NT2/D1 (cell line): Measurements from ENCODE around the gene IQGAP3.

Source experiments
- DNase-seq: peaks from one replicate; pipeline ENCODE4 v3.0.0-alpha.2; 2011; ENCODE audit warnings: low read depth, low spot score
- H3K27me3 ChIP-seq: 2 replicates; pipeline ENCODE4 v1.6.0; 2011; ENCODE audit warnings: mild to moderate bottlenecking; ENCODE audit not compliant: insufficient read length, insufficient read depth
- H3K36me3 ChIP-seq: 2 replicates; pipeline ENCODE4 v1.6.1; 2011; ENCODE audit warnings: mild to moderate bottlenecking, low read length, mixed read lengths; ENCODE audit not compliant: insufficient read depth, insufficient read length
- H3K4me1 ChIP-seq: 2 replicates; pipeline ENCODE4 v1.5.1; 2011; ENCODE audit not compliant: insufficient read depth, insufficient read length
- H3K4me3 ChIP-seq: 2 replicates; pipeline ENCODE4 v1.5.1; 2011; ENCODE audit warnings: low read depth; ENCODE audit not compliant: insufficient read length
- H3K9ac ChIP-seq: 2 replicates; pipeline ENCODE4 v1.6.0; 2011; ENCODE audit warnings: low read depth; ENCODE audit not compliant: insufficient read length
- H3K9me3 ChIP-seq: 2 replicates; pipeline ENCODE4 v1.5.1; 2011; ENCODE audit warnings: mild to moderate bottlenecking, low read length; ENCODE audit not compliant: insufficient read depth
- SUZ12 ChIP-seq: IDR thresholded peaks from 2 replicates; pipeline ENCODE4 v1.6.1; 2011; ENCODE audit not compliant: insufficient read length, insufficient read depth; ENCODE audit errors: extremely low read depth
- YY1 ChIP-seq: IDR thresholded peaks from 2 replicates; pipeline ENCODE4 v1.6.1; 2011; ENCODE audit not compliant: insufficient read length, insufficient read depth
- ZNF274 ChIP-seq: IDR thresholded peaks from 2 replicates; pipeline ENCODE4 v1.6.1; 2011; ENCODE audit warnings: mild to moderate bottlenecking, low read depth, low read length

Gene IQGAP3

GRCh38 chr1:156494309-156494895 lies 78.0 kb downstream of the IQGAP3 start:
- no peaks in the 10 kb centered on the region for H3K27me3 ChIP-seq
- no peak for TF ChIP-seq SUZ12
- no peak for TF ChIP-seq YY1
- TF ChIP-seq ZNF274 = no peak
- no peaks in the 10 kb centered on the region for H3K9me3 ChIP-seq
- no peak overlapping the region for H3K9ac ChIP-seq
- H3K36me3 ChIP-seq = peaks cover 12% of the 10 kb centered on the region
- peaks cover 64% of the 10 kb centered on the region for H3K4me1 ChIP-seq
- DNase-seq = no peak
- no peak overlapping the region for H3K4me3 ChIP-seq

GRCh38 chr1:156493742-156494141 lies 78.6 kb downstream of the IQGAP3 start:
- no peak overlapping the region for H3K4me3 ChIP-seq
- no peaks in the 10 kb centered on the region for H3K27me3 ChIP-seq
- DNase-seq = no peak
- H3K36me3 ChIP-seq = peaks cover 12% of the 10 kb centered on the region
- TF ChIP-seq ZNF274 (no peak), SUZ12 (no peak), YY1 (no peak)
- H3K4me1 ChIP-seq = peaks cover 64% of the 10 kb centered on the region
- H3K9ac ChIP-seq = no peak overlapping the region
- H3K9me3 ChIP-seq = no peaks in the 10 kb centered on the region

GRCh38 chr1:156493154-156493631 lies 79.2 kb downstream of the IQGAP3 start:
- peaks cover 65% of the 10 kb centered on the region for H3K4me1 ChIP-seq
- H3K9ac ChIP-seq = peak overlapping the region; percentile 4
- H3K36me3 ChIP-seq = peaks cover 12% of the 10 kb centered on the region
- TF ChIP-seq YY1 (no peak), SUZ12 (no peak)
- no peaks in the 10 kb centered on the region for H3K27me3 ChIP-seq
- no peaks in the 10 kb centered on the region for H3K9me3 ChIP-seq
- H3K4me3 ChIP-seq = no peak overlapping the region
- no peak for DNase-seq

- Histone ChIP-seq H3K36me3 (peaks cover 11% of the 10 kb centered on the region), H3K9ac (no peak overlapping the region), H3K9me3 (no peaks in the 10 kb centered on the region), H3K4me3 (no peak overlapping the region), H3K27me3 (no peaks in the 10 kb centered on the region), H3K4me1 (peaks cover 61% of the 10 kb centered on the region)
- no peak for DNase-seq
- TF ChIP-seq YY1 = no peak
- no peak for TF ChIP-seq SUZ12
- TF ChIP-seq ZNF274 = no peak
Measured at GRCh38 chr1:156492591-156493080, 79.7 kb downstream of the IQGAP3 start.

GRCh38 chr1:156492013-156492590 lies 80.3 kb downstream of the IQGAP3 start:
- TF ChIP-seq YY1 = no peak
- no peak for TF ChIP-seq SUZ12
- TF ChIP-seq ZNF274 = no peak
- no peak for DNase-seq
- Histone ChIP-seq H3K9me3 (no peaks in the 10 kb centered on the region), H3K9ac (no peak overlapping the region), H3K36me3 (peaks cover 8% of the 10 kb centered on the region), H3K4me1 (peaks cover 57% of the 10 kb centered on the region), H3K4me3 (no peak overlapping the region), H3K27me3 (no peaks in the 10 kb centered on the region)

DNA sequence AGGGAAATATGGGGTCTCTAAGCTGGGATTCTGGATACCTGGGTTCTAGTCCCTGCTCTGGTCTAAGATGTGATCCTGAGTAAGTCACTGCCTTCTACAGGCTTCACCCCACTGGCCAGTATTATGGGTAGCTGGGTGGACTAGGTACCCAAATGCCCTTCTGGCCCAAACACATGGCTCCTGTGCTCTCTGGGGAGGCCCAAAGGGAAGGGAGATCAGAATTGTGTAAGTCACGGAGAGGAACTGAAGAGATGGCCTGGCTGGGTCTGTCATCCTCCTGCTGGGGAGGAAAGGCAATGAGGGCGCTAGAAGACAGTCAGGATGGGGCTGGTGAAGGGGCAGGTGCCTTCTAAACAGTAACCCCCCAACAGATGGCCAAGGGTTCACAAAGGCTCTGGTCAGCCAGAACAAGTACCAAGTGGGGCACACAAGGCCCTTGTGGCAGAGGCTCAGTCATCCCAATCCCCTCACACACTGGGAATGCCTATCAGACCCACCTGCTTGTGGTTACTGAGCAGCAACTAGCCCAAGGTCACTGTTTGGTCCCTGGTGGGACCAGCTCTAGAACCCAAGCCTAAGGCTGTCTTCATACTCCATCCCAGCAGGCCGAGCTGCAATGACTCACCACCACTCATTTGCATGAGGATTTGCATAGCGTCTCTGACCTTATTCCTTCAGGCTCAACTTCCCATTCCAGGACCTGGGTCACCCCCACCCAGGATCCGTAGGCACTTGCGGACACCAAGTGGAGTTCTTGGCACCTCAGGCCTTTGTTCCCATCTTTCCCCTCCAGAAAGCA lies 81.0 kb downstream of the IQGAP3 start:
- H3K9ac ChIP-seq = no peak overlapping the region
- TF ChIP-seq ZNF274 (no peak), YY1 (no peak), SUZ12 (no peak)
- H3K27me3 ChIP-seq = no peaks in the 10 kb centered on the region
- no peak overlapping the region for H3K4me3 ChIP-seq
- H3K36me3 ChIP-seq = peaks cover 8% of the 10 kb centered on the region
- no peaks in the 10 kb centered on the region for H3K9me3 ChIP-seq
- peaks cover 50% of the 10 kb centered on the region for H3K4me1 ChIP-seq
- no peak for DNase-seq

GRCh38 chr1:156490401-156491032 lies 81.8 kb downstream of the IQGAP3 start:
- Histone ChIP-seq H3K36me3 (peaks cover 8% of the 10 kb centered on the region), H3K4me1 (peaks cover 47% of the 10 kb centered on the region), H3K9ac (peak overlapping the region; percentile 63), H3K9me3 (no peaks in the 10 kb centered on the region), H3K4me3 (peak overlapping the region; percentile 3), H3K27me3 (no peaks in the 10 kb centered on the region)
- TF ChIP-seq ZNF274 = no peak
- TF ChIP-seq YY1 = no peak
- no peak for TF ChIP-seq SUZ12
- DNase-seq = no peak
